Measurements from ENCODE around the gene NOL9.

The NOL9 gene

DNA sequence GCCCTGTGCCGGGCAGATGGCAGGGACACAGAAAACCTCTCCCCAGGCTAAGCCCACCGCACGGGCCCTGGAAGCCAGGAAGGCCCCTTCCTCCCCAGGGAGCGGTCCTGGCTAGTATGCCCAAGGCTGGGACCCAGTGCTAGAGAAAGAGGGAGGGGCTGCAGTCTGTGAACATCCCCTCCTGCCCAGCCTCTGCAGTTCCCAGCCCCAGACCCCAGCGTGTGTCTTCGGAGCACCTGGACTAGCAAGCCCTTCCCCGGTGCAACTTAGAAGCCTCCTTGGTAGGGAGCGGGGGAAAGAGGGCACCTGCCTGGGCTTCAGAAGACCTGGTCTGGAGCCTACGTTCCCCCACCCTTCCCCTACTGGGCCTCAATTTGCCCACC, 64.9 kb downstream of the NOL9 start:
- no peak for DNase-seq (ENCODE audit: low read depth, low spot score)

- no peak for DNase-seq (ENCODE audit: low read depth, low spot score)
These were observed 65.5 kb downstream of the NOL9 start for GRCh38 chr1:6488602-6489382.

- no peak for DNase-seq (ENCODE audit: low read depth, low spot score)
These were observed 66.4 kb downstream of the NOL9 start for GRCh38 chr1:6487804-6488484.

- DNase-seq (ENCODE audit: low read depth, low spot score) = peak; percentile 95
These were observed 67.8 kb downstream of the NOL9 start for GRCh38 chr1:6486433-6487011.

DNA sequence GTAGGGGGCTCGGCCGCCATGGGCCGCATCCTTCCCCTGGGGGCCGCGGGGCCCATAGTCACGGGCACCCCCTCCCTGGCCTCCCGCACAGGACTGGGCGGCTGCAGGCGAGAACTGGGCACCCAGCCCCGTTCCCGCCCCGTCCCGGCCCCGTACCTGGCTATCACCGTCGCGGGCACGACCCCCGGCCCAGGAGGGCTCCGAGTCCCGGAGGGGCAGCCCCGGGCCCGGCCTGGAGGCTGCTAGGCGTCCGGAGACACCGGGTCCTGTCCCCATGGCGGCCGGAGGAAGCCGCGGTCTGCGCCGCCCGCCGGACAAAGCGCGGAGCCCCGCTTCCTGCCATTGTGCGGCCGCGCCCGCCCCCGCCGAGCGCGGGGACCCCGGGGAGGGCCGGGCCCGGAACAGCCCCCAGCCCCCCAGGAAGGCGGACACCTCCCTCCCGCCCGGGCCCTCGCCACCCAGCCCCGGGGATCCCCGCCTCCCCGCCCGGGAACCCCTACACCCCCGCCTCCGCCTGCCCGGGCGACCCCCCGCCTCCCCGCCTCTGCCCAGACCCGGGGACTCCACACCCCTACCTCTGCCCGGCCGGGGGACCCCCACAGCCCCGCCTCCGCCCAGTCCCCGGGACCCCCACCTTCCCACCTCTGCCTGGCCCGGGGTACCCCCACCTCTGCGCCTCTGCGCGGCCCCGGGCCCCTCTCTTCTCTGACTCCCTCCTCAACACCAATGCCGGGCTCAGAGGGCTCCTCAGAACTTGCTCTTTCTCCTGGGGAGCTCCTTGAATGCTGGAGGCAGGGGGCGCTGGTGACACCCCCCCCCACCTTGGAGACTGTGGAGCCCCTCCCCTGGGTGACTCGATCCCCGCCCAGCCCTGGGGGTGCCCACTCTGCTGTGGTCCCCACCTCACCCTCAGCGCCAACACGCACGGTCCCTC, 68.9 kb downstream of the NOL9 start:
- DNase-seq (ENCODE audit: low read depth, low spot score) = peak; percentile 49

DNA sequence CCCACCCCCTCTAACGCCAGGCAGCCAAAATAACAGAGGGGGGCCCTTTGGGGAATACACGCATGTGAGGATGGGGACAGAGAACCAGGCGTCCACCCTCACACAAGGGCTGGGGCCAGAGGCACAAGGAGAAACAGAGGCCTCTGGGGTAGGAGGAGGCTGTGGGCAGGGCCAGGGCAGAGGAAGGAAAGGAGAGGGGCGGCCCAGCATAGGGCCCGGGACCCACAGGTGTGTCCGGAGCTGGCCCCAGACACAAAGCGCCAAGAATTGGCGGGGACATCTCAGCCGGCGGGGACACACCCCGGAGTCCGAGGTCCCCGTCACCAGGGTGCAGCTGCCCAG, 69.5 kb downstream of the NOL9 start:
- DNase-seq (ENCODE audit: low read depth, low spot score) = no peak

- no peak for DNase-seq (ENCODE audit: low read depth, low spot score)
These were observed 70.6 kb downstream of the NOL9 start for GRCh38 chr1:6483761-6484117.

DNA sequence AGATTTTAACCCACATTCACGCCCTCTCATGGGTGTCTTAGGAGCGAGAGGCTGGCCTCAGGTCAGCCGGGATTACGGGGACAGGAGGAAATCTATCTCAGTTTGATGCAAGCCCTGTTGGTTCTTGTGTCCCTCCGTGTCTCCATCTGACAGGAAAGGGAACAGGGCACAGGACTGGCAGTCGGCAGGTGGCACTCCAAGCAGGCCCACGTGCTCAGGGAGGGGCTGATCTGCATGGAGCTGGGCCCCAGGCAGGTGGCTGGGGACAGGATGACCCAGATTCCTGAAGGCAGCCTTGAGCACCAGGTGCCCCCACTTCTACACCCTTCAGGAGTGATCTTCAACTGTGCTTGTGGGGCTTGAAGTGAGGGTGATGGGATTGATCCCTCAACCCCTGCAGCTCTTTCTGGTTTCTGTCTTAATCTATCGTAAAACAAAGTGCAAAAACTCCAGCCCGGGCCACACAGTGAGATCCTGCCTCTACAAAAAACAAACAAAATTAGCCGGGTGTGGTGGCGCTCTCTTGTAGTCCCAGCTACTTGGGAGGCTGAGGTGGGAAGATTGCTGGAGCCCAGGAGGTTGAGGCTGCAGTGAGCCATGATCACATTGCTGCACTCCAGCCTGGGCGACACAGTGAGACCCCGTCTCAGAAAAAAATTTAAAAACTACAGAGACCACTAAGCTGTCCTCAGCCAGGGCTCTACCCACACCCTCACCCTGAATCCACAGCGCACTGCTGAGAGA, 71.1 kb downstream of the NOL9 start:
- no peak for DNase-seq (ENCODE audit: low read depth, low spot score)

DNA sequence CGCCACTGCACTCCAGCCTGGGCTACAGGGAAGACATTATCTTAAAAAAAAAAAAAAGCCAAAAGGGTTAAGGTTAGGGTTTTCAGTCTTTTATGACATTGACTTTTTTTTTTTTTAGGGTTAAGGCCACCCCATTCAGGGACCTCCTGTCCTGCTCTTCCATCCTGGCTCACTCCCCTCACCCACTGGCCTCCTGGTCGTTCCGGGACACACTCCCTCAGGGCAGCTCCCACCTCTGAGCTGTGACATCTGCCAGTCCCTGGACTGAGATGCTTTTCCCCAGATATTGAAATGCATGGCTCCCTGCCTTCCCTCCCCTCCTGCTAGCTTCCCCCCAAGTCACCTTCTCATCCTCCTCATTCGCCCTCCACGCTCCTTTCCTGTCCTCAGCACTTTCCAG, 72.5 kb downstream of the NOL9 start:
- DNase-seq (ENCODE audit: low read depth, low spot score) = no peak

- no peak for DNase-seq (ENCODE audit: low read depth, low spot score)
These were observed 77.1 kb downstream of the NOL9 start for GRCh38 chr1:6477039-6477820.

- DNase-seq (ENCODE audit: low read depth, low spot score) = no peak
These were observed 77.8 kb downstream of the NOL9 start for GRCh38 chr1:6476483-6476882.

DNA sequence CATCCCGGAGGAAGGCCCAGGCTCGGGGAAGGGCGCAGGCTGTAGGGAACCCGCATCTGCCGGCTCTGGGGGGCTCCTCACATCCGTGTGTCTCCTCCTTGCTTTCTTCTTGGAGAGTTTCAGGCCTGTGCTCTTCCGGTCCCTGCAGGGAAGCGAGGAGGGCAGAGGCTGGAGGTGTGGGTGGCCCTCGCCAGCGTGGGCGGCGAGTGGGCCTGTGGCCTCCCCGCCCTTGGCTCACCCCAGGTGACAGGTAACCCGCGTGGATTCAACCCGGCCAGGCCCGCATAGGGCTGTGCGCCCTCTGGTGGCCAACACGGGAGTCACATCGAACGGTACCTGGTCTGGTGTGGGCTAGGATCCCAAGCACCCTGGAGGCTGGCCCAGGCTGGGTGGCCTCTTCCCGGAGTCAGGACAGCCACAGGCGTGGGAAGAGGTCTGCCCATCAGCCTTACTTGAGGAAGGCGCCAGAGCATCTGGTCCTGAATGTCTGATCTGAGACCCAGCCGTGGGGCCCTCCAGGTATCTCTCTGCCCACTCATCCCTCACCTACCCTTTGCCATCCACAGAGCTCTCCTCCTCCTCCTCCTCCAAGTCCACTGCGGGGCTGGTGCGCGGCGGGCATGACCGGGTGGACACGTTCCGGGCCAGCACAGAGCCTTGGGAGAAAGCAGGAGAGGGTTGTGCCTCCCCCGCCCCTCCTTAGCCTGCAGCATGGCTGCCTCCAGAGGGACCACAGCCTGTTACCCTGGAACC, 78.8 kb downstream of the NOL9 start:
- peak; percentile 72 for DNase-seq (ENCODE audit: low read depth, low spot score)

GRCh38 chr1:6474815-6475282, 79.5 kb downstream of the NOL9 start:
- no peak for DNase-seq (ENCODE audit: low read depth, low spot score)

- no peak for DNase-seq (ENCODE audit: low read depth, low spot score)
These were observed 80.1 kb downstream of the NOL9 start for GRCh38 chr1:6473974-6474814.

DNA sequence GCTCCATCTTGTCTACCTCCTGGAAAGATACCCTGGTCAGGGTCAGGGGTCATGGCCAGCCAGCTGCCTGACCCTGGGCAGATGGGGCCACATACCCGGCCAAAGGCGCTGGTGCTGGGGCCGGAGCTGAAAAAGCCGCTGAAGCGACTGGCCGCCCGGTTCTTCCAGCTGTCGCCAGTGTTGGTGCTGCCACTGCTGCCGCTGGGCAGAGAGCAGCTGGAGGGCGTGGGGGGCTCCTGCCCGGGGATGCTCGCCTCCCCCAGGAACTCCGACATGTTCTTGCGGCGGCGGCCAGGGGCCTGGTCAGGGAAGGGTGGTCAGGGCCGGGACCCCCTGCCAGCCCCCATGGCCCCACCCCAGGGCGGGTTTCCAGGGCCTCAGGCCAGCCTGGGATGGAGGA, 81.2 kb downstream of the NOL9 start:
- no peak for DNase-seq (ENCODE audit: low read depth, low spot score)

GRCh38 chr1:6472391-6472790, 81.9 kb downstream of the NOL9 start:
- no peak for DNase-seq (ENCODE audit: low read depth, low spot score)

GRCh38 chr1:6471970-6472368, 82.3 kb downstream of the NOL9 start:
- DNase-seq (ENCODE audit: low read depth, low spot score) = no peak
